Activated naive CD8-positive, alpha-beta T cell treated with anti-CD3 and anti-CD28 coated beads for 36 hours (primary cell): Measurements from ENCODE around the gene FHIT. TPM values are rescaled to one million over a fixed set of nuclear protein-coding genes. Genes with fewer than 3 reads are reported as not detected.

Experiments
- DNase-seq: peaks from one replicate; pipeline ENCODE4 v3.0.0; 2021
- H3K27ac Mint-ChIP-seq: one replicate; pipeline ENCODE4 v1.8.0; 2022; ENCODE audit warnings: mild to moderate bottlenecking, moderate library complexity, mixed read lengths
- H3K27me3 Mint-ChIP-seq: one replicate; pipeline ENCODE4 v1.8.0; 2022; ENCODE audit warnings: mild to moderate bottlenecking, mixed read lengths
- H3K36me3 Mint-ChIP-seq: one replicate; pipeline ENCODE4 v1.8.0; 2021; ENCODE audit warnings: mild to moderate bottlenecking, mixed read lengths
- H3K4me1 Mint-ChIP-seq: one replicate; pipeline ENCODE4 v1.8.0; 2021; ENCODE audit warnings: mixed read lengths
- H3K4me3 Mint-ChIP-seq: one replicate; pipeline ENCODE4 v1.8.0; 2022; ENCODE audit warnings: mild to moderate bottlenecking, moderate library complexity, mixed read lengths
- H3K9me3 Mint-ChIP-seq: one replicate; pipeline ENCODE4 v1.8.0; 2022; ENCODE audit warnings: mixed read lengths
- total RNA-seq, 2 experiments: library from RNA; stranded (reverse); gene quantifications; one replicate each; pipeline ENCODE4 v1.2.3, GENCODE V29; 2021

The FHIT gene
- total RNA-seq, 2 experiments from 2014 or later: 8.6 to 9.0 TPM

- Mint-ChIP-seq H3K4me1 (peaks cover 34% of the 10 kb centered on the region), H3K36me3 (peaks cover 8% of the 10 kb centered on the region), H3K9me3 (peaks cover 2% of the 10 kb centered on the region), H3K27ac (no peak overlapping the region), H3K4me3 (no peak overlapping the region), H3K27me3 (peaks cover 21% of the 10 kb centered on the region)
- DNase-seq: no peak
Measured at GRCh38 chr3:59779260-59779659, 1472.0 kb downstream of the FHIT start.

GRCh38 chr3:59777667-59778077 lies 1473.6 kb downstream of the FHIT start:
- Mint-ChIP-seq H3K27ac (peak overlapping the region; percentile 47), H3K9me3 (no peaks in the 10 kb centered on the region), H3K4me3 (no peak overlapping the region), H3K4me1 (peaks cover 34% of the 10 kb centered on the region), H3K36me3 (peaks cover 3% of the 10 kb centered on the region), H3K27me3 (peaks cover 24% of the 10 kb centered on the region)
- no peak for DNase-seq

- peaks cover 1% of the 10 kb centered on the region for H3K36me3 Mint-ChIP-seq
- H3K4me3 Mint-ChIP-seq: no peak overlapping the region
Measured at GRCh38 chr3:59777066-59777465, 1474.2 kb downstream of the FHIT start.

GRCh38 chr3:59775761-59776325 lies 1475.4 kb downstream of the FHIT start:
- no peaks in the 10 kb centered on the region for H3K36me3 Mint-ChIP-seq
- peaks cover 28% of the 10 kb centered on the region for H3K27me3 Mint-ChIP-seq
- no peak overlapping the region for H3K4me3 Mint-ChIP-seq
- no peak overlapping the region for H3K27ac Mint-ChIP-seq
- no peak for DNase-seq
- peaks cover 42% of the 10 kb centered on the region for H3K4me1 Mint-ChIP-seq
- no peaks in the 10 kb centered on the region for H3K9me3 Mint-ChIP-seq

More at GRCh38 chr3:59777066-59777465, 1474.2 kb downstream of the FHIT start:
- peaks cover 25% of the 10 kb centered on the region for H3K27me3 Mint-ChIP-seq
- H3K27ac Mint-ChIP-seq: no peak overlapping the region
- peaks cover 38% of the 10 kb centered on the region for H3K4me1 Mint-ChIP-seq
- no peaks in the 10 kb centered on the region for H3K9me3 Mint-ChIP-seq
- no peak for DNase-seq

DNA sequence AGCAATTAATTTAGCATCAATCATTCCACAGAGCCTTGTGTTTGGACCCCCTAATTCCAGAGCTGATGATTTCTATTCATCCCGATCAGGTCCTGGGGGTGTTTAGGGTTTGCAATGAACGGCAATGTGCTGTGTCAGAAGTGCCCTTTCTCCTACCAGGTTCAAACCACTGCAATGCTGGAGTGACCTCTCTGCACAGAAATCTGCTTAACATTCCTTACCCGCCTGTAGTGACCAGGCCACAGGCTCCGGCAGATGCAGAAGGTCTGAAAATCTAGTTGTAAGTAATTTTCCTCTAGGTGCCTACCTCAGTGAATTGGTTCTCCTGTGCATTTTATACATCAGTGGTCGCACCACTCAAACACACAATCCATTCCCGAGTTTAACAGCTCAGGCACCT lies 1476.1 kb downstream of the FHIT start:
- Mint-ChIP-seq H3K4me1 (peaks cover 42% of the 10 kb centered on the region), H3K4me3 (no peak overlapping the region), H3K36me3 (no peaks in the 10 kb centered on the region), H3K9me3 (no peaks in the 10 kb centered on the region), H3K27ac (no peak overlapping the region), H3K27me3 (peaks cover 30% of the 10 kb centered on the region)
- no peak for DNase-seq

DNA sequence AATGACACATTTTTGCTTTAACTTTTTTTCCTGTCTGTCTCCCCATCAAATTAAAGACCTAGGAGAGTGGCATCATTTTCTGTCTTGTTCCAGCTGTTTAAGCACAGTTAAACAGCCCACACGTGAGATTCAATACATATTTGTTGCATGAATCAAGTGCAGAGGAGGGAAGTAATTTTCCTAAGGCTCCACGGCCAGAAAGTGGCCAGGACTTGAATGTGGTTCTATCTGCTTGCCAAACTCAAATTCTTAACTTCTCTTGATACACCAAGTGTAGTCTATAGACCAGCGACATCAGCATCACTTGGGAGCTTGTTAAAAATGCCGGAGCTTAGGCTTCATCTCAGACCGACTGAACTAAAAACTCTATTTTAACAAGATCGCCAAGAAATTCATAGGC lies 1476.6 kb downstream of the FHIT start:
- Mint-ChIP-seq H3K9me3 (no peaks in the 10 kb centered on the region), H3K36me3 (no peaks in the 10 kb centered on the region), H3K27me3 (peaks cover 29% of the 10 kb centered on the region), H3K27ac (no peak overlapping the region), H3K4me1 (peaks cover 42% of the 10 kb centered on the region), H3K4me3 (no peak overlapping the region)
- DNase-seq: no peak

GRCh38 chr3:59774000-59774399 lies 1477.3 kb downstream of the FHIT start:
- Mint-ChIP-seq H3K27ac (no peak overlapping the region), H3K27me3 (peaks cover 26% of the 10 kb centered on the region), H3K4me3 (no peak overlapping the region), H3K9me3 (no peaks in the 10 kb centered on the region), H3K4me1 (peaks cover 42% of the 10 kb centered on the region), H3K36me3 (no peaks in the 10 kb centered on the region)
- DNase-seq: no peak

GRCh38 chr3:59772416-59773408 lies 1478.5 kb downstream of the FHIT start:
- no peaks in the 10 kb centered on the region for H3K9me3 Mint-ChIP-seq
- no peaks in the 10 kb centered on the region for H3K36me3 Mint-ChIP-seq
- H3K4me1 Mint-ChIP-seq: peaks cover 34% of the 10 kb centered on the region
- peak overlapping the region; percentile 23 for H3K27ac Mint-ChIP-seq
- peak; percentile 50 for DNase-seq
- peaks cover 26% of the 10 kb centered on the region for H3K27me3 Mint-ChIP-seq
- peak overlapping the region; percentile 24 for H3K4me3 Mint-ChIP-seq

- Mint-ChIP-seq H3K36me3 (no peaks in the 10 kb centered on the region), H3K27ac (no peak overlapping the region), H3K27me3 (peaks cover 26% of the 10 kb centered on the region), H3K9me3 (no peaks in the 10 kb centered on the region), H3K4me3 (no peak overlapping the region), H3K4me1 (peaks cover 29% of the 10 kb centered on the region)
- DNase-seq: no peak
Measured at GRCh38 chr3:59771768-59772181, 1479.5 kb downstream of the FHIT start.

DNA sequence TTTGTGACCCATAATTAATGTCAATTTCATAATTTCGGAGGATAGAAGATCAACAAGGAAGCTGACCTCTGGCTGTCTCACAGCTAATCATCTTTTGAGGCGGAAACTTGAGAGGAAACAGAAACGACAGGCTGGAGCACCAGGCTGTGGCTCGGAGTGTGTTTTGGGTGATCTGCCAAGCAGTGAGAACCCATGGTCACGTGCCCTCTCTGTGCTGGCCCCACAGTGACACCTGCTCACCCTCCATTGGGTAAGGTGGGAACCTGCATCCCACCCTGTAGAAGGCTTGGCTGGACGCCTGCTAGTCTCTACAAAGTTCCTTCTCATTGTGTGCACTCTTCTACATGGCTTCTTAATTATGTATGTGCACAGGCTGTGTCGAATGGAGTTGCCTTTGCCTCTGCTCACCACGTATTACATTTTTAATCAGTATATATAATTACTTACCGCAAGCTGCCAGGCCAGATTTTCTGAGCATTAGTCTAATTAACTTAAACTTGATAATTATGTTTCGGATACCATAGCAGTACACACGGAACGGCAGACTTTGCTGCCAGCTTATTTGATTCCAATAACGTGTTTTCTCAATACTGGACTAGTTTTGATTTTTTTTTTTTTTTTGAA lies 1482.0 kb downstream of the FHIT start:
- H3K27me3 Mint-ChIP-seq: peaks cover 17% of the 10 kb centered on the region
- DNase-seq: no peak
- H3K4me3 Mint-ChIP-seq: no peak overlapping the region
- H3K36me3 Mint-ChIP-seq: no peaks in the 10 kb centered on the region
- H3K9me3 Mint-ChIP-seq: no peaks in the 10 kb centered on the region
- no peak overlapping the region for H3K27ac Mint-ChIP-seq
- peaks cover 21% of the 10 kb centered on the region for H3K4me1 Mint-ChIP-seq

- H3K36me3 Mint-ChIP-seq: no peaks in the 10 kb centered on the region
- H3K4me3 Mint-ChIP-seq: no peak overlapping the region
- no peak overlapping the region for H3K27ac Mint-ChIP-seq
- H3K9me3 Mint-ChIP-seq: no peaks in the 10 kb centered on the region
- no peaks in the 10 kb centered on the region for H3K4me1 Mint-ChIP-seq
- no peak for DNase-seq
- H3K27me3 Mint-ChIP-seq: peaks cover 9% of the 10 kb centered on the region
Measured at GRCh38 chr3:59766200-59766872, 1484.9 kb downstream of the FHIT start.

DNA sequence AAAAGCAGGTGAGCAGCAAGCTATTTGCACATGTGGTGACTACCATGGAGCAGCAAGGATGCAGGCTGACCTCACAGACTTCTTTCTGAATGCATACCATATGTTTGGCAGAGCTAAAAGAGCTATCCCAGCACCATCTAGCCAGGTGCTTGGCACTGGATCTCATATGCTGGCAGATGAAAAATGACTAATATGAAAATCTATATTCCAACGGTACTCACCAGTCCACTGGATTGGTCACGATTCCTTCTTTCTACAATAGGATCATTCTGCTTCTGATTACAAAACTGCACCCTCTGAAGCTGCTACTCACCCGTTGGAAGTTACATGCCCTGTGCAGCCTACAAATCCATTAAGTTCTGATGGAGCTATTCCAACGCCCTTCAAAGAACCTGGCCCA lies 1487.1 kb downstream of the FHIT start:
- Mint-ChIP-seq H3K27me3 (peaks cover 4% of the 10 kb centered on the region), H3K4me1 (peaks cover 5% of the 10 kb centered on the region), H3K36me3 (no peaks in the 10 kb centered on the region), H3K9me3 (no peaks in the 10 kb centered on the region), H3K27ac (no peak overlapping the region), H3K4me3 (no peak overlapping the region)
- DNase-seq: no peak

DNA sequence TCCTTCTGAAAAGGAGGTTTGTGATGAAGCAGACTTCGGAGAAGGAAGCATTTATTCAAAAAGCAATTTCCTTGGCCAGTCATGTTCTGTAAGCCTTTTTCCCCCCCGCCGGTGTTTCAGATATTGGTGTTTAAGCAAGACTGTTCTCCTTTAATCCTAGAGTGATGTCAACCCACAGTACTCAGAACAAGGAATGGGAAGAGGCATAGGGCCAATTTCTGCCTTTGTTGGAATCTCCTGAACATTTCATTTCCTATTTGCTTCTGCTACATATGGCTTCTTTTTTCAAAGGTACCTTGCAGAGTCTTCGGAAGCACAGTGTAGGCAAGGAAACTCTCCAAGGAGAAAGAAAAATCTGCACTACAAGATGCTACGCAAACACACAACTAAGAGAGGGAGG lies 1488.3 kb downstream of the FHIT start:
- H3K27me3 Mint-ChIP-seq: peaks cover 4% of the 10 kb centered on the region
- peaks cover 12% of the 10 kb centered on the region for H3K4me1 Mint-ChIP-seq
- no peaks in the 10 kb centered on the region for H3K9me3 Mint-ChIP-seq
- no peak overlapping the region for H3K4me3 Mint-ChIP-seq
- H3K36me3 Mint-ChIP-seq: no peaks in the 10 kb centered on the region
- H3K27ac Mint-ChIP-seq: no peak overlapping the region
- no peak for DNase-seq

DNA sequence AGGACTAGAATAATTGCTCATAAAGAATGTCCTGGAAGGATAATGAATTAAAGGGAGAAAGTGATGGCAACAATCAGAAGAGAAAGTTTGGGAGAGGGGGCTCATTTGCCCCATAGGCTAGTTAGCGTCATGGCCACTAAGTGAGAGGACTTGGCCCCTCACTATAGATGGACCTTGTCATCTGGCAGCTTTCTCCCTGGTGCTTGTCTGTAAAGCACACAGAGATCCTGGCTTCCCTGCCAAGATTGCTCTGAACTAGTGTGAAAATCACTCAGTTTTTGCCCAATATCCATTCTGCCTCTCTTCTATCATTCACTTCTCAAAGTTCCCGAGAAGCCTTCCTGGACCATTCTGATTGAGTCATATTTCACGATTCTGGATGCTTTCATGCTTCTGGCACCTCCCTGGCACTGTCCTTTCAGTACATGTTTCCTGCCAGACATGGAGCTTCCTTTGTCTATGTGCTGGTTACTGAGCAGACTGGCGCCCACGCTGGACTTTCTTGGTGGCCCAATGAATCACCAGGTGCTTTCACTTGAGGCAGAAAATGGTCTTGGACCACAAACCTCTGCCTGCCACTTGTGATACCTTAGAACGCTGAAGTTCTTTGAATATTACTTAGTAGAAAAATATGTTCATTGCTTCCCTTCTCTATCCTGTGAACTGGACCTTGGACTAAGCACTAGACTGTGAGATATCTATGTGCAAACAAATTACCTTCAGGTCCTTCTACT lies 1491.8 kb downstream of the FHIT start:
- Mint-ChIP-seq H3K4me1 (peaks cover 30% of the 10 kb centered on the region), H3K9me3 (no peaks in the 10 kb centered on the region), H3K27ac (no peak overlapping the region), H3K36me3 (no peaks in the 10 kb centered on the region), H3K27me3 (peaks cover 4% of the 10 kb centered on the region), H3K4me3 (no peak overlapping the region)
- peak; percentile 39 for DNase-seq
